B cell (primary cell): Measurements from ENCODE around the gene NUS1. TPM values are rescaled to one million over a fixed set of nuclear protein-coding genes. Genes with fewer than 3 reads are reported as not detected.
"Not testable (repeated sequence)": the region's sequence is repeated elsewhere in the genome, so short reads cannot be mapped to it uniquely, and the experiment has no call there.

Experiments used
- ATAC-seq: fragments of 200-7000 bp; cut with Tn5 transposase; one replicate; pipeline ENCODE4 v1.10.0; 2021; ENCODE audit warnings: low read depth, mild to moderate bottlenecking, moderate number of reproducible peaks, moderate library complexity
- CTCF ChIA-PET: fragments of 350-600 bp; sonication (Branson Sonifier 250); formaldehyde crosslinking; loops from one replicate; lab custom pipeline; 2021; ENCODE audit warnings: antibody characterized with exemption, inconsistent platforms; lab: Charles Lee
- POLR2A ChIA-PET: fragments of 350-600 bp; sonication (Branson Sonifier 250); formaldehyde crosslinking; loops from one replicate; lab custom pipeline; 2021; ENCODE audit warnings: antibody characterized with exemption; lab: Charles Lee
- DNase-seq: peaks from one replicate; pipeline ENCODE4 v3.0.0; 2013
- H2AFZ ChIP-seq: 2 replicates; pipeline ENCODE4 v1.6.1; 2012; ENCODE audit warnings: mild to moderate bottlenecking, low read depth, low read length; ENCODE audit not compliant: insufficient read depth, poor library complexity, severe bottlenecking
- H3K27ac ChIP-seq, 2 donors: 1 replicate in 1 of 2; 2 replicates in 1 of 2; pipeline ENCODE4 v1.5.1; 2012 to 2013; ENCODE audit warnings: low read length in 2 of 2, mild to moderate bottlenecking in 2 of 2, moderate library complexity in 1 of 2
- H3K27me3 ChIP-seq, 4 experiments: fragments of 200-600 bp in 1 of 4; sonication (generic) in 1 of 4; replicated peaks in 1 of 4; 1 replicate in 2 of 4; 2 replicates in 2 of 4; pipeline versions ENCODE4 v1.6.1 to v1.7.0; 2013 to 2016; ENCODE audit warnings: low read length in 3 of 4, mild to moderate bottlenecking in 2 of 4, mixed read lengths in 1 of 4, moderate library complexity in 1 of 4; ENCODE audit not compliant: insufficient read depth in 4 of 4, control insufficient read depth in 3 of 4; ENCODE audit errors: control extremely low read depth in 1 of 4
- H3K36me3 ChIP-seq, 2 experiments: replicated peaks in 1 of 2; 1 replicate in 1 of 2; 2 replicates in 1 of 2; pipeline versions ENCODE4 v1.6.1 to v1.7.1; 2013; ENCODE audit warnings: low read length in 1 of 2; ENCODE audit not compliant: insufficient read depth in 2 of 2, control insufficient read depth in 1 of 2; ENCODE audit errors: control extremely low read depth in 1 of 2, extremely low read depth in 1 of 2
- H3K4me1 ChIP-seq, 2 donors: fragments of 200-600 bp in 1 of 2; sonication (generic) in 1 of 2; 1 replicate in 1 of 2; 2 replicates in 1 of 2; pipeline versions ENCODE4 v1.5.1 to v1.6.1; 2013 to 2017; ENCODE audit warnings: low read length in 2 of 2; ENCODE audit not compliant: control insufficient read depth in 2 of 2, insufficient read depth in 2 of 2
- H3K4me2 ChIP-seq: replicated peaks from 2 replicates; pipeline ENCODE3; 2012; ENCODE audit warnings: mild to moderate bottlenecking, low read depth, low read length; ENCODE audit not compliant: poor library complexity, severe bottlenecking
- H3K4me3 ChIP-seq, 5 experiments: fragments of 200-600 bp in 1 of 5; sonication (generic) in 1 of 5; 1 replicate in 3 of 5; 2 replicates in 2 of 5; pipeline versions ENCODE4 v1.5.1 to v1.7.0; 2011 to 2016; ENCODE audit warnings: low read length in 4 of 5, mild to moderate bottlenecking in 4 of 5, low read depth in 2 of 5, control low read depth in 1 of 5, moderate library complexity in 1 of 5; ENCODE audit not compliant: insufficient read depth in 1 of 5; ENCODE audit errors: control extremely low read depth in 1 of 5, extremely low read depth in 1 of 5
- H3K79me2 ChIP-seq: fragments of 200-600 bp; sonication (generic); one replicate; pipeline ENCODE4 v1.6.0; 2016; ENCODE audit warnings: low read length; ENCODE audit not compliant: control insufficient read depth, insufficient read depth
- H3K9ac ChIP-seq: fragments of 200-600 bp; sonication (generic); 2 replicates; pipeline ENCODE4 v1.6.1; 2017; ENCODE audit warnings: mild to moderate bottlenecking, low read length, moderate library complexity
- H3K9me3 ChIP-seq, 3 donors: one replicate each; pipeline versions ENCODE4 v1.6.1 to v1.7.1; 2013; ENCODE audit warnings: low read length in 2 of 3; ENCODE audit not compliant: control insufficient read depth in 2 of 3, insufficient read depth in 1 of 3; ENCODE audit errors: control extremely low read depth in 1 of 3
- H4K20me1 ChIP-seq: 2 replicates; pipeline ENCODE4 v1.6.0; 2012; ENCODE audit warnings: mild to moderate bottlenecking, low read length; ENCODE audit not compliant: insufficient read depth, control insufficient read depth, poor library complexity, severe bottlenecking
- H3K27ac Mint-ChIP-seq: one replicate; pipeline ENCODE4 v1.8.0; 2021; ENCODE audit warnings: mixed read lengths
- H3K27me3 Mint-ChIP-seq: one replicate; pipeline ENCODE4 v1.8.0; 2021; ENCODE audit warnings: mixed read lengths
- H3K4me1 Mint-ChIP-seq: one replicate; pipeline ENCODE4 v1.8.0; 2021; ENCODE audit warnings: mixed read lengths
- H3K4me3 Mint-ChIP-seq: one replicate; pipeline ENCODE4 v1.8.0; 2021; ENCODE audit warnings: mixed read lengths
- H3K9me3 Mint-ChIP-seq: one replicate; pipeline ENCODE4 v1.8.0; 2022; ENCODE audit warnings: mixed read lengths; ENCODE audit not compliant: insufficient read depth
- EZH2 ChIP-seq: IDR thresholded peaks from 2 replicates; pipeline ENCODE4 v1.6.1; 2012; ENCODE audit warnings: borderline replicate concordance, low read depth, mild to moderate bottlenecking, moderate library complexity, low read length; ENCODE audit not compliant: insufficient read depth, poor library complexity, severe bottlenecking
- WGBS: methylation state at CpG from one replicate; pipeline ENCODE4 v1.1.5; 2013; ENCODE audit warnings: missing lambda C conversion rate; ENCODE audit not compliant: insufficient coverage; 5-methylcytosine and 5-hydroxymethylcytosine counted together
- intact Hi-C: fragments of 100-400 bp; cut with micrococcal nuclease; formaldehyde crosslinking; loops from one replicate; pipeline ENCODE4 v1.10.0; 2022
- polyA plus RNA-seq: library from polyadenylated mRNA; depleted of rRNA; stranded (reverse); fragments of >200 nt; gene quantifications from 2 replicates; pipeline ENCODE4 v1.2.3, GENCODE V29; 2012
- total RNA-seq, 2 donors: library from RNA; stranded (reverse); fragments of 120-200 nt in 1 of 2; gene quantifications; 1 replicate in 1 of 2; 2 replicates in 1 of 2; pipeline versions ENCODE4 v1.2.3 to v1.2.4, GENCODE V29; 2013 to 2022
- TF ChIP-seq, protein P1 (sequence below): fragments of 200-600 bp; IDR thresholded peaks from one replicate; pipeline ENCODE4 v1.8.0; 2022; ENCODE audit warnings: antibody characterized with exemption, mild to moderate bottlenecking

NUS1 gene
- total and polyA plus RNA-seq, 2 donors (not counting 1 experiment from before 2014, with no cell fraction given): 6.2 to 22.1 TPM

DNA sequence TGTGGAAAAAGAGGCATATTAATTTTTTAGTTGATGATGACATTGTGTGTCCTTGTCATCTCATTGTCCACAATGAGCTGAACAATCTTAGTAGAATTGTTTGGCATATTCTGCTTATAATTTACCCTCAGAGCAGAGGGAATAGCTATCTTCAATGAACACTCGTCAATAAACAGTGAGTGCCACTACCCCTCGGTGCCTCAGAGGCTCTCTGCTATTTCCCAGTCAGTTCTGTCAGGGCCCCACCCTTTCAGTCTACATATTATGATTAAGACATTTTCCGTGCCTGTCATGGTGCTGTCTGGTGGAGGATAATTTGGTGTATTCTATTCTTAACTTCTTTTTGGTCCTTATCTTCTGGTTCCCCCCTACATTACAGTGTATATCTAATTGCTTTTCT is 31.2 kb downstream of the NUS1 start:
- Mint-ChIP-seq H3K27me3 (no peaks in the 10 kb centered on the region), H3K27ac (peak overlapping the region; percentile 56), H3K4me1 (peaks cover 10% of the 10 kb centered on the region), H3K9me3 (no peaks in the 10 kb centered on the region), H3K4me3 (no peak overlapping the region)
- ATAC-seq (no peak), DNase-seq (no peak)
- Histone ChIP-seq H3K27me3 (no peaks in the 10 kb centered on the region), H3K27ac (no peak overlapping the region), H4K20me1 (no peaks in the 10 kb centered on the region), H3K4me1 (peaks cover 0 to 6% of the 10 kb centered on the region in 2 donors), H3K36me3 (peaks cover 8 to 35% of the 10 kb centered on the region in 2 experiments), H3K4me2 (no peak overlapping the region), H3K9ac (no peak overlapping the region), H3K79me2 (no peaks in the 10 kb centered on the region), H3K4me3 (no peak overlapping the region), H2AFZ (no peak overlapping the region), H3K9me3 (no peaks in the 10 kb centered on the region)
- ChIA-PET POLR2A (no interaction called here), CTCF (no interaction called here)
- TF ChIP-seq EZH2: no peak
- TF ChIP-seq, protein P1, sequence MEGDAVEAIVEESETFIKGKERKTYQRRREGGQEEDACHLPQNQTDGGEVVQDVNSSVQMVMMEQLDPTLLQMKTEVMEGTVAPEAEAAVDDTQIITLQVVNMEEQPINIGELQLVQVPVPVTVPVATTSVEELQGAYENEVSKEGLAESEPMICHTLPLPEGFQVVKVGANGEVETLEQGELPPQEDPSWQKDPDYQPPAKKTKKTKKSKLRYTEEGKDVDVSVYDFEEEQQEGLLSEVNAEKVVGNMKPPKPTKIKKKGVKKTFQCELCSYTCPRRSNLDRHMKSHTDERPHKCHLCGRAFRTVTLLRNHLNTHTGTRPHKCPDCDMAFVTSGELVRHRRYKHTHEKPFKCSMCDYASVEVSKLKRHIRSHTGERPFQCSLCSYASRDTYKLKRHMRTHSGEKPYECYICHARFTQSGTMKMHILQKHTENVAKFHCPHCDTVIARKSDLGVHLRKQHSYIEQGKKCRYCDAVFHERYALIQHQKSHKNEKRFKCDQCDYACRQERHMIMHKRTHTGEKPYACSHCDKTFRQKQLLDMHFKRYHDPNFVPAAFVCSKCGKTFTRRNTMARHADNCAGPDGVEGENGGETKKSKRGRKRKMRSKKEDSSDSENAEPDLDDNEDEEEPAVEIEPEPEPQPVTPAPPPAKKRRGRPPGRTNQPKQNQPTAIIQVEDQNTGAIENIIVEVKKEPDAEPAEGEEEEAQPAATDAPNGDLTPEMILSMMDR: no peak
- 80% methylated on average over 1 of the region's 3 CpGs for WGBS
- intact Hi-C loops: no loop called here

DNA sequence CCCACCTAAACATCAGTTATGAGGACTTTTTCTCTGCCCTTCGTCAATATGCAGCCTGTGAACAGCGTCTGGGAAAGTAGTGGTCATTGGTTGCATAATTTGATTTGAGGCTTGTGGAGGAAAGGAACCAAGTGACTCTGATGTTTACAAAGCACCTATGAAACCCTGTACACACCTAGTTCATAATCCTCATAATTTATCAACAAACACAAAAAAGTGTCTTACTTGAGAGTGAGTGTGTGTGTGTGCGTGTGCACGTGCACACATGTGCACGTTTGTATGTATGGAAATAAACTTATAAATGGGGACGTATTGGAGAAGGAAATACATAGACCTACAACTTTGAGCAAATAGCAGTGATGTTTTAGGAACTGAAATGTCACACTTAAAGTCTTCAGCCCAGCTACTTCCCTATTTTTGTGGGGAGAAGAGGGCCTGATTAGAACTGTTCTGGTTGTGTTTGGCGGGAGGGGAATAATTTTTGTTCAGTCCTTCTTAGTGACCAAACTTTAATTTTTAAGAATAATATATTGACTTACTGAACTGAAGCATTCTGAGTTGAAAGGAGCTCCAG is 31.8 kb downstream of the NUS1 start:
- no CpG with 5 or more reads among the region's 7 CpGs for WGBS
- H3K79me2 ChIP-seq, H3K4me1 ChIP-seq, H3K9me3 ChIP-seq, CTCF ChIA-PET, H3K27me3 ChIP-seq, H3K9me3 Mint-ChIP-seq, H3K4me2 ChIP-seq, H4K20me1 ChIP-seq, H3K9ac ChIP-seq, intact Hi-C loops, H3K4me3 Mint-ChIP-seq, H3K27me3 Mint-ChIP-seq, H2AFZ ChIP-seq, H3K4me3 ChIP-seq, POLR2A ChIA-PET, H3K27ac ChIP-seq, H3K4me1 Mint-ChIP-seq: not testable (repeated sequence)
- peak; percentile 10 for DNase-seq
- ATAC-seq: peak; percentile 45
- H3K36me3 ChIP-seq: peaks cover 8 to 32% of the 10 kb centered on the region in 2 experiments
- H3K27ac Mint-ChIP-seq: peak overlapping the region; percentile 56
